ENCODE data around the gene CLIC4. TPM values are rescaled to one million over a fixed set of nuclear protein-coding genes. Genes with fewer than 3 reads are reported as not detected.

Gene CLIC4
- total RNA-seq, 2 donors from 2014 or later: 77.2 to 124 TPM

DNA sequence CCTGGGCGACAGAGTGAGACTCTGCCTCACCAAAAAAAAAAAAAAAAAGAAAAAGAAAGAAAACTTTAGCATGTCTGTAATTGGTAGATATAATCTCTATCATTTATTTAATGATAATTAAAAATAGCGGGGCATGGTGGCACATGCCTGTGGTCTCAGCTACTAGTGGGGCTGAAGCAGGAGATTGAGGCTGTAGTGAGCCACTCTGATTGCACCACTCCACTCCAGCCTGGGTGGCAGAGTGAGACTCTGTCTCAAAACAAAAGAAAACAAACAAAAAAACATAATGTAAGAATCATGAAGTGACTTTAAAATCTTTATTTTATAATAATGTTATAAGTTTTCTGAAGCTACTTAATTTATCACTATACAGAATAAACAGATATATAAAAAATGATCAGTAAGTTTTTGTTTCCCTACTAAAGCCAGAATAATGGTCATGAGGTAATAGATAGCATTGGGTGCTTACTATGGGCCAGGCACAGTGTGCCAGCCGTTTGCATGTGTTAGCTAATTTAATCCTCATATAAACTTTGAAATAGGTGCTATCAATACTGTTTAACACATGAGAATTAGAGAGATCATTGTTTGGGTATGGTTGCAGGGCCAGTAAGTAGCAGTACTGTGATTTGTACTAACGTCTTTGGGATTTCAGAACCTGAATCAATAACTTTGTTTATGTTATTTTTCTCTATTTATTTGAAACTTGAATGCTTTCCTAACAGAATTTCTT, 23.8 kb downstream of the CLIC4 start:
- intact Hi-C loops (cut with DNase I): no loop called here
- no peak for TF ChIP-seq POLR2A (IDR thresholded peaks at IDR 0.05)
- no peak for TF ChIP-seq POLR2AphosphoS5 (IDR thresholded peaks at IDR 0.05)
- TF ChIP-seq, protein P1, sequence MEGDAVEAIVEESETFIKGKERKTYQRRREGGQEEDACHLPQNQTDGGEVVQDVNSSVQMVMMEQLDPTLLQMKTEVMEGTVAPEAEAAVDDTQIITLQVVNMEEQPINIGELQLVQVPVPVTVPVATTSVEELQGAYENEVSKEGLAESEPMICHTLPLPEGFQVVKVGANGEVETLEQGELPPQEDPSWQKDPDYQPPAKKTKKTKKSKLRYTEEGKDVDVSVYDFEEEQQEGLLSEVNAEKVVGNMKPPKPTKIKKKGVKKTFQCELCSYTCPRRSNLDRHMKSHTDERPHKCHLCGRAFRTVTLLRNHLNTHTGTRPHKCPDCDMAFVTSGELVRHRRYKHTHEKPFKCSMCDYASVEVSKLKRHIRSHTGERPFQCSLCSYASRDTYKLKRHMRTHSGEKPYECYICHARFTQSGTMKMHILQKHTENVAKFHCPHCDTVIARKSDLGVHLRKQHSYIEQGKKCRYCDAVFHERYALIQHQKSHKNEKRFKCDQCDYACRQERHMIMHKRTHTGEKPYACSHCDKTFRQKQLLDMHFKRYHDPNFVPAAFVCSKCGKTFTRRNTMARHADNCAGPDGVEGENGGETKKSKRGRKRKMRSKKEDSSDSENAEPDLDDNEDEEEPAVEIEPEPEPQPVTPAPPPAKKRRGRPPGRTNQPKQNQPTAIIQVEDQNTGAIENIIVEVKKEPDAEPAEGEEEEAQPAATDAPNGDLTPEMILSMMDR (IDR thresholded peaks at IDR 0.05): no peak
- no peak for DNase-seq (ENCODE audit: low spot score)
- no peak overlapping the region for H3K4me3 ChIP-seq
- 50% methylated on average over 4 of the region's 4 CpGs for WGBS
- H3K36me3 ChIP-seq: no peaks in the 10 kb centered on the region
- H3K27me3 ChIP-seq (replicated peaks; ENCODE audit: insufficient read depth): no peaks in the 10 kb centered on the region
- H3K27ac ChIP-seq: peak overlapping the region; percentile 86 to 90
- no peaks in the 10 kb centered on the region for H3K4me1 ChIP-seq (replicated peaks)
- no peaks in the 10 kb centered on the region for H3K9me3 ChIP-seq

DNA sequence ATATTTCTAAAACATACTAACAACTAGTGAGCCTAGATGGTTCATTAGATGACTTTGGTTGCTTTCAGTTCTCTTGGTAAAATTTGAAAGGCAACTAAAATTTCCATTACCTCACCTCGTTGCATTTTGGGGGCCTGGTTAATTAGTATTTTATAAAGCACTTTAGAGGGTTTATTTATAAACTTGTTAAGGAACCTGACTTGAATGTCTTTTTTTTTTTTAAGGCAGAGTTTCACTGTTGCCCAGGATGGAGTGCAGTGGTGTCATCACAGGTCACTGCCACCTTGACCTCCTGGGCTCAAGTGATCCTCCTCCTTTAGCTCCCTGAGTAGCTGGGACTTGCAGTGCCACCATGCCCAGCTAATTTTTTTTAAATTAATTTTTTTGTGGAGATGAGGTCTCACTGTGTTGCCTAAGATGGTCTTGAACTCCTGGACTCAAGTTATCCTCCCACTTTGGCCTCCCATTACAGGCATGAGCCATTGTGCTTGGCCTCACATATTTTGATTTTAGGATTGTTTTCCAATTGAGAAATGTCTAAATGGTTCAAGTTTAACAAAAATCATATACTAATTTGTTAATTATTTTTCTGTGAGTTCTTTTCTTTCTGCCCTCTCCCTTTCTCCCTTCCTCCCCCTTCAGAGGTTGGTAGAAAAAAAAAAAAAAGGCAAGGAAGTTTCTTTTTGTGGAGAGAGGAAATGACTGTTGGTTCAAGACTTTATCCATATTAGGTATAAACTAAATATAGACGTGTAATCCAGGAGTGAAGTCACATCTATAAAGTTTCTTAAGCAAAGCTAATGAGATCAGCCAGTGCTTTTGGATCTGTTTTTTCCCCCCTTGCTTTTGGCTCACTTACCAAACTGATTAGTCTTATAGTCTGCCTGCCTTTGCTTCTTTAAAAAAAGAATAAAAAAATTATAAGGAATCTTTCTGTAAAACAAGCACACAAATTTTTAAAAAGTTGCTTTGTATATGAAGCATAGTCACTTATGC, 24.7 kb downstream of the CLIC4 start:
- WGBS: 14% methylated on average over 2 of the region's 2 CpGs

DNA sequence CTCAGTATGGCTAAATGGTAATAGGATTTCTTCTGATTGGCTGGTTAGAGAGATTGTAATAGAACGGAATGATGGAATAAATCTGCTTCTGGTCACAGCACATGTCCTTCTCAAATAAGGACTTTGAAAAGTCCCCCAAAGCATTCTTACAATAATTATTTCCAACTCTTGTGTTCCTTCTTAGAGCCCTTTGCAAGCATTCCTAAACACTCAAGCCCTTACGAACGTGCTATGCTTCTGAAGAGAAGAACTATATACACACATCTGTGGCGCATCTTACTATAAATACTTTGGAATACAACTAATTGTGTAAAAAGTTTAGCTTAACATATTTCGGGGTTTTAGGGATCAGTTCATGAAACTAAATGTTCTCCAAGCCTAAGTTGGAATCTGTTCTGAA, 25.6 kb downstream of the CLIC4 start:
- H3K36me3 ChIP-seq: no peaks in the 10 kb centered on the region
- H3K27ac ChIP-seq: peak overlapping the region; percentile 86 to 90
- no peak overlapping the region for H3K4me3 ChIP-seq
- no peaks in the 10 kb centered on the region for H3K27me3 ChIP-seq (replicated peaks; ENCODE audit: insufficient read depth)
- intact Hi-C loops (cut with DNase I): no loop called here
- no peaks in the 10 kb centered on the region for H3K9me3 ChIP-seq
- DNase-seq (ENCODE audit: low spot score): no peak
- TF ChIP-seq POLR2AphosphoS5 (IDR thresholded peaks at IDR 0.05): no peak
- TF ChIP-seq POLR2A (IDR thresholded peaks at IDR 0.05): no peak
- TF ChIP-seq, protein P1 (IDR thresholded peaks at IDR 0.05): no peak
- WGBS: 56% methylated on average over 5 of the region's 5 CpGs
- H3K4me1 ChIP-seq (replicated peaks): no peaks in the 10 kb centered on the region

More for the DNA sequence above, 24.7 kb downstream of the CLIC4 start:
- Histone ChIP-seq H3K27me3 (replicated peaks; ENCODE audit: insufficient read depth) (no peaks in the 10 kb centered on the region), H3K9me3 (no peaks in the 10 kb centered on the region), H3K27ac (peak overlapping the region; percentile 86 to 90), H3K36me3 (no peaks in the 10 kb centered on the region), H3K4me3 (no peak overlapping the region), H3K4me1 (replicated peaks) (no peaks in the 10 kb centered on the region)
- peak; percentile 89 for TF ChIP-seq POLR2AphosphoS5 (IDR thresholded peaks at IDR 0.05)
- TF ChIP-seq, protein P1 (IDR thresholded peaks at IDR 0.05): no peak
- intact Hi-C loops (cut with DNase I): no loop called here
- DNase-seq (ENCODE audit: low spot score): peak; percentile 29

DNA sequence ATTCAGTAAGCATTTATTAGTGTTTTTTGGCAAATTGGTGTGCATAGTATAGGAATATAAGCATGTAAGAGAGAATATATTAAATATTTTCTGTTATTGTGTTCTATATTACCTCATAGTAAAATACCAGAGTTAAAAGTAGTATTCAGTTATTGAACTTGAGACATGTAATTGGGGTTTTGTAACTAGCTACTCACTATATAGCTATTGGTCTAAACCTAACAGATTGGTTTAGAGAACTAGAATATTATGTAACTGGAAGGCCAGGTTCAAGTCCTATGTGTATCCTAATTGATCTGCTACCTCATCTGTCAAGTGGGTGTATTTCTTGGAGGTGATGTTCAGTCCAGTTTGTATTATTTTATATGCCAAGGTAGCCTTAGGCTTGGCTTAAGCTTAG, 26.3 kb downstream of the CLIC4 start:
- Histone ChIP-seq H3K27ac (peak overlapping the region; percentile 86 to 90), H3K4me1 (replicated peaks) (no peaks in the 10 kb centered on the region)

More for the DNA sequence above, 26.3 kb downstream of the CLIC4 start:
- TF ChIP-seq, protein P1 (IDR thresholded peaks at IDR 0.05): no peak
- TF ChIP-seq POLR2A (IDR thresholded peaks at IDR 0.05) (no peak), POLR2AphosphoS5 (IDR thresholded peaks at IDR 0.05) (no peak)
- Histone ChIP-seq H3K9me3 (no peaks in the 10 kb centered on the region), H3K27me3 (replicated peaks; ENCODE audit: insufficient read depth) (no peaks in the 10 kb centered on the region), H3K4me3 (no peak overlapping the region), H3K36me3 (no peaks in the 10 kb centered on the region)
- intact Hi-C loops (cut with DNase I): no loop called here
- no peak for DNase-seq (ENCODE audit: low spot score)
